HEK293T (cell line): Measurements from ENCODE around the gene CDC123.

Source experiments
- CTCF ChIA-PET: fragments of 350-600 bp; formaldehyde crosslinking; extraction: SDS; loops from one replicate; lab custom pipeline; 2021; ENCODE audit warnings: antibody characterized with exemption, inconsistent platforms; lab: Yijun Ruan, JAX
- POLR2A ChIA-PET: fragments of 350-600 bp; formaldehyde crosslinking; extraction: SDS; loops from one replicate; lab custom pipeline; 2020; ENCODE audit warnings: antibody characterized with exemption, inconsistent platforms; lab: Yijun Ruan, JAX
- DNase-seq: peaks from one replicate; pipeline ENCODE4 v3.0.0; 2012; ENCODE audit warnings: mixed read lengths; ENCODE audit errors: extremely low spot score
- ARNT ChIP-seq: fragments of 450-650 bp; IDR thresholded peaks from 2 replicates; pipeline ENCODE4 v1.6.1; 2017; ENCODE audit warnings: mild to moderate bottlenecking
- BHLHE40 ChIP-seq: fragments of 450-650 bp; IDR thresholded peaks from 2 replicates; pipeline ENCODE4 v1.6.1; 2016; ENCODE audit warnings: mild to moderate bottlenecking, moderate library complexity, borderline replicate concordance
- CTBP1 ChIP-seq: fragments of 450-650 bp; IDR thresholded peaks from 2 replicates; pipeline ENCODE4 v1.6.1; 2016; ENCODE audit warnings: borderline replicate concordance
- ELF4 ChIP-seq: fragments of 450-650 bp; IDR thresholded peaks from 2 replicates; pipeline ENCODE4 v1.6.1; 2017; ENCODE audit warnings: antibody characterized with exemption
- FOXA1 ChIP-seq: fragments of 450-650 bp; IDR thresholded peaks from 2 replicates; pipeline ENCODE4 v1.6.1; 2016; ENCODE audit warnings: mild to moderate bottlenecking
- FOXK2 ChIP-seq: fragments of 450-650 bp; IDR thresholded peaks from 2 replicates; pipeline ENCODE4 v1.6.1; 2016; ENCODE audit warnings: mild to moderate bottlenecking
- FOXM1 ChIP-seq: fragments of 450-650 bp; IDR thresholded peaks from 2 replicates; pipeline ENCODE4 v1.6.1; 2017; ENCODE audit warnings: mild to moderate bottlenecking, borderline replicate concordance
- HDGF ChIP-seq: fragments of 450-650 bp; IDR thresholded peaks from 2 replicates; pipeline ENCODE4 v1.6.1; 2017; ENCODE audit warnings: antibody characterized with exemption, borderline replicate concordance
- L3MBTL2 ChIP-seq: fragments of 450-650 bp; conservative IDR thresholded peaks from 2 replicates; pipeline ENCODE4 v1.6.1; 2016; ENCODE audit warnings: mild to moderate bottlenecking
- LEF1 ChIP-seq: fragments of 450-650 bp; IDR thresholded peaks from 2 replicates; pipeline ENCODE4 v1.6.1; 2017; ENCODE audit warnings: mild to moderate bottlenecking, borderline replicate concordance
- NFRKB ChIP-seq: fragments of 450-650 bp; IDR thresholded peaks from 2 replicates; pipeline ENCODE4 v1.6.1; 2016; ENCODE audit warnings: mild to moderate bottlenecking, moderate library complexity
- SP1 ChIP-seq: fragments of 450-650 bp; IDR thresholded peaks from 2 replicates; pipeline ENCODE4 v1.6.1; 2017
- SUZ12 ChIP-seq: fragments of 450-650 bp; IDR thresholded peaks from 2 replicates; pipeline ENCODE4 v1.6.1; 2016; ENCODE audit warnings: mild to moderate bottlenecking
- TARDBP ChIP-seq: fragments of 450-650 bp; IDR thresholded peaks from 2 replicates; pipeline ENCODE4 v1.6.1; 2016
- ZNF384 ChIP-seq: fragments of 450-650 bp; IDR thresholded peaks from 2 replicates; pipeline ENCODE4 v1.6.1; 2016
- TF ChIP-seq, protein P1 (sequence below): fragments of 450-650 bp; IDR thresholded peaks from 2 replicates; pipeline ENCODE4 v1.6.1; 2016

Gene CDC123

DNA sequence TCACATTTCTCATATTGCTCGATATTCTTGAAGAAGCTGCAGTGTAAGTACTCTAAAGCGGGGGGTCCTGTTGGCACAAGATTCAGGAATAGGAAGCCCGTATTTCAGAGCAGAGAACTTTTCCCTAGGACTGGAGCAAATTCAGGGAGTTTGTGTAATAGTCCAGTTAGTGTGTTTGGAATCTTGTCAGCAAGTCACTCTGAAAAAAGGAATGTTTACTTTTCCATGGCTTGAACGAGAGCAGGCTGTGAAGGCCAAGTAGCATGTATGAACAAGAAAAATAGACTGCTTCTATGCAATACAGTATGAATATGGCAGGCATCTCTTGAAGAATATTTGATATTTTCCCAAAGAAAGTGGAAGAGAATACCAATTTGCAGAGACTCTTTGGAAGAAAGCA, 39.8 kb downstream of the CDC123 start:
- ChIA-PET CTCF (no interaction called here), POLR2A (no interaction called here)
- no peak for DNase-seq
- no peak for TF ChIP-seq FOXM1
- TF ChIP-seq L3MBTL2: no peak
- TF ChIP-seq, protein P1, sequence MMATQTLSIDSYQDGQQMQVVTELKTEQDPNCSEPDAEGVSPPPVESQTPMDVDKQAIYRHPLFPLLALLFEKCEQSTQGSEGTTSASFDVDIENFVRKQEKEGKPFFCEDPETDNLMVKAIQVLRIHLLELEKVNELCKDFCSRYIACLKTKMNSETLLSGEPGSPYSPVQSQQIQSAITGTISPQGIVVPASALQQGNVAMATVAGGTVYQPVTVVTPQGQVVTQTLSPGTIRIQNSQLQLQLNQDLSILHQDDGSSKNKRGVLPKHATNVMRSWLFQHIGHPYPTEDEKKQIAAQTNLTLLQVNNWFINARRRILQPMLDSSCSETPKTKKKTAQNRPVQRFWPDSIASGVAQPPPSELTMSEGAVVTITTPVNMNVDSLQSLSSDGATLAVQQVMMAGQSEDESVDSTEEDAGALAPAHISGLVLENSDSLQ: no peak
- TF ChIP-seq FOXA1: no peak
- no peak for TF ChIP-seq CTBP1
- TF ChIP-seq HDGF: no peak
- TF ChIP-seq LEF1: no peak
- TF ChIP-seq BHLHE40: no peak
- no peak for TF ChIP-seq ARNT
- TF ChIP-seq ZNF384: no peak
- TF ChIP-seq SUZ12: no peak
- TF ChIP-seq ELF4: no peak
- no peak for TF ChIP-seq FOXK2
- no peak for TF ChIP-seq NFRKB
- TF ChIP-seq SP1: no peak
- no peak for TF ChIP-seq TARDBP

DNA sequence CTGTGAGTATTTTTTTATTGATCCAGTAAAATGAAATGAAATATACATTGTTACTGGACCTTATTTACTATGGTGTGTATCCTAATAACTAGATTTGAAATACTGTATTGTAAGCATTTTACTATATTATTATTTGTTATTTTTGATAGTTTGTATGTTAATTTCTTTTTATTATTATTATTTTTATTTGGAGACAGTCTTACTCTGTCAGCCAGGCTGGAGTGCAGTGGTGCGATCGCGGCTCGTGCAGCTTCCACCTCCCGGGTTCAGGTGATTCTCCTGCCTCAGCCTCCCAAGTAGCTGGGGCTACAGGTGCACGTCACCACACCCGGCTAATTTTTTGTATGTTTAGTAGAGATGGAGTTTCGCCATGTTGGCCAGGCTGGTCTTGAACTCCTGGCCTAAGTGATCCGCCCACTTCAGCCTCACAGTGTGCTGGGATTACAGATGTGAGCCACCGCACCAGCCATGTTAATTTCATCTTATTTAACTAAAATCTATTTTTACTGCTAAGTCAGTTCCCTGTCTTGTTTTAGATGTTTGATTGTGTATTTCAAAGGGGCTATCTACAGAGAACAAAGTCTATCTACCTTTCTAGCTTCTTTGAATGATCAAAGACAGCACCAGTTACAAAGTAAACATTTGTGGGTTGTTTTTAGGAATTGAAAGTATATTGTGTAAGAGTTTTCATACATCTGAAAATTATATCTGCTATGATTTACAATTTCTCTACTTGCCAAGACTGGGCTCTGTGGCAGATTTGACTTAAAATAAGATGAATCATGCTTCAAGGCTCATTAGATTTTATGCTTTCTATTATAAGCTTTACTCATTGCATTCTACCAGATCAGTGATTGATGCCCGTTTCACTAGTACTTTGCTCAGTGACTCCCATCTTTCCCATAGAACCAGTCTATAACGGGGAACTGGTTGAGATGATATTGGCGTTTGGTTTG, 41.6 kb downstream of the CDC123 start:
- no peak for TF ChIP-seq ARNT
- TF ChIP-seq TARDBP: no peak
- TF ChIP-seq ZNF384: no peak
- TF ChIP-seq HDGF: no peak
- no peak for TF ChIP-seq FOXM1
- TF ChIP-seq L3MBTL2: no peak
- no peak for TF ChIP-seq FOXK2
- CTCF ChIA-PET: interaction anchor here (0.7 kb wide), 1 partner anchor 8 kb away, joined by 3 read pairs; no protein-coding TSS in a partner anchor
- DNase-seq: no peak
- POLR2A ChIA-PET: no interaction called here

GRCh38 chr10:12238821-12239220, 42.8 kb downstream of the CDC123 start:
- ChIA-PET CTCF (no interaction called here), POLR2A (no interaction called here)
- TF ChIP-seq SUZ12 (no peak), FOXM1 (no peak), TARDBP (no peak), ARNT (no peak), NFRKB (no peak), CTBP1 (no peak), HDGF (no peak), ELF4 (no peak), FOXK2 (no peak), BHLHE40 (no peak), L3MBTL2 (no peak), FOXA1 (no peak), ZNF384 (no peak), LEF1 (no peak), SP1 (no peak)
- TF ChIP-seq, protein P1: no peak
- DNase-seq: no peak

DNA sequence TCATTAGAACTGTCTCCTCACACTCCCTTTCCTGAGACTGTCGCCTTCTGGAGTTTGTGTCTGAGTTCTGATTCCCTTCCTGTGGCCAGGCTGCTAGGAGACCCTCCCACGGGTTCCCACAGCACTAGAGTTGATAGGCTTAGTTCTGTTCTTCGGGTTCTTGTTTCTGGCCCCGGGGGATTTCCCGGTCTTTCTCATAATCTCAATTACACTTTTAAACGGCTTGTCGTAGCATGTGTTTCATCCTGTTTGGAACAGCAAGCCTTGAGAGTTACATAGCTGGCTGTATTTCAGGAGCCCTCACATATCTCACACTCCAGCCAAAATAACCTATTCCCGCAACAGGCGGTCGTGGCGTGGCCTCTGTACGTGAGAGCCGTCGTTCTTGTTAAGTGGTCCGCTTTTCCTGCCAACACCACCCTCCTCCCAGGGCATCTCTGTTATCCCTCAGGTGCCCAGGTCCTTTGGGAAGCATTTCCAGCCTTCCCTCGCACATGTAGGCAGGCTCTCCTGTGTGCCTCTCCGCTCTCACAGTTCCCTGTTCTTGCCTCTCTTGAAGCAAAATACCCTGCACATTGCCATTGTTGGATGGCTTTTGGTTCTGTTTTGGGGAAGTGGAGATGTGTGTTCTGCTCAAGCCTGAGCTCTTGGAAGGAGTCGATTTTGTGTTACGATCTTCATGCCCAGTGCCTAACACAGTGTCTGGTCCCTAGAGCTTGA, 46.0 kb downstream of the CDC123 start:
- DNase-seq: no peak
- TF ChIP-seq HDGF (no peak), TARDBP (no peak), L3MBTL2 (no peak), SUZ12 (no peak)
- POLR2A ChIA-PET: interaction anchor here (1.8 kb wide), 1 partner anchor 46 kb away, joined by 4 read pairs; the partner anchor contains the start of genes CDC123 and NUDT5
- CTCF ChIA-PET: interaction anchor here (0.7 to 1.3 kb wide), 2 partner anchors 27 to 89 kb away, joined by 3 to 4 read pairs; no protein-coding TSS in a partner anchor

DNA sequence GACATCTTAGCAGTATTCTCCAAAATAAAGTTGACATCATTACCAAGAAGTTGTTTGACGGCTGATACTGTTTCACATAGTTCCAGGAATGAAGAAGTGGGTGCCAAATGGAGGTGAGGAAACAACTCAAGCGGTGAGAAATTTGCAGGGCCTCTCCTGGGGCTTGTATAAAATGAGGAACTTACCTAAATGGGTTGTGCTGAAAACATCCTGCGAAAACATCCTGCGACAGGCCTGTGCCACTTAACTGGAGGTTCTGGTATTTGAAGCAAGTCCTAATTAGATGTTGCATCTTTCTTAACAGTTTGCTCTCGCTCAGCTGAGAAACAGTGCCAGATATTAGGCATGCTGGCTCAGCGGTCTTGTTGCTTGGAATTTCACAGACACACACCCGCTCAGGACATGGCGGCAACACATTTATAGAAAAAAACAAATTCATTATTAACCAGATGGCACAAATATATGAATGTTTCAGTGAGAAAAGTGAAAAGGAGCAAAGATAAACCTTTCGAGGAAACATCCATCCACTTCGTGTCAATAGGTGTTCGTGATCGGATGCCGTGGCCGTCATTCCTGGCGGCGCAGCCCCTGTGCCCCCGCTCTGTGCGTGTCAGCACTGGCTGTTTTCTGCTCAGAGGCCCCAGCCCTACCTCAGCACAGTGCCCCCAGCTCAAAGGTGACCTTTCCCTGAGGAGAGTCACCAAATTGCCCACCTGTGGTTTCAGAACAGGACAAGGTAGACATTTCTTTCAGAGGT, 48.1 kb downstream of the CDC123 start:
- POLR2A ChIA-PET: no interaction called here
- DNase-seq: no peak
- TF ChIP-seq L3MBTL2: no peak
- TF ChIP-seq, protein P1: no peak
- no peak for TF ChIP-seq ARNT
- TF ChIP-seq SUZ12: no peak
- no peak for TF ChIP-seq HDGF
- TF ChIP-seq NFRKB: no peak
- no peak for TF ChIP-seq FOXK2
- no peak for TF ChIP-seq SP1
- TF ChIP-seq LEF1: no peak
- no peak for TF ChIP-seq TARDBP
- TF ChIP-seq BHLHE40: no peak
- TF ChIP-seq FOXM1: no peak
- TF ChIP-seq ZNF384: no peak
- no peak for TF ChIP-seq FOXA1
- TF ChIP-seq CTBP1: no peak
- no peak for TF ChIP-seq ELF4
- CTCF ChIA-PET: interaction anchor here (0.7 kb wide), 1 partner anchor 229 kb away, joined by 3 read pairs; no protein-coding TSS in a partner anchor
